ENCODE results near the gene DYRK1A. TPM values are rescaled to one million over a fixed set of nuclear protein-coding genes. Genes with fewer than 3 reads are reported as not detected.

The DYRK1A gene
- total RNA-seq, 1 experiment from 2014 or later: 35.5 TPM

DNA sequence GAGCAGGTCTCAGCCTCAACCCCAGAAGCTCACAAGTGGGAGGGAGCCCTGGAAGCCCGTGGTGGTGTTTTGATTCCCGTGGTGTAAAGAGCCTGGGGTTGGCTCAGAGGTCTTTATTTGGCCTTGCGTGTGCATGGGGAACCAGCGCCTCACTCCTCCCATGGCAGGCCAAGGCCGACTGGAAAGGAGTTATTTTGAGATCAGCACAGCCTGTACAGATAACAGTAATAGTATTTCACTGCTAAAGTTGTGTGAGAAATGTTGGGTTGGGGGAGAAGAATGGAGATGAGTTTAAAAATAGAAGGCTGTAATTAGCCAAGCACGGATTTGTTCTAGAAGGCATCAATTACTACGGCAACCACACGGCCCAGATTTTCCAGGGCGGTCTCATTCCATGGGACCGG, 186.5 kb downstream of the DYRK1A start:
- no peaks in the 10 kb centered on the region for H3K36me3 ChIP-seq (ENCODE audit: low read depth)
- H3K27me3 ChIP-seq (ENCODE audit: insufficient read depth, low read depth): no peaks in the 10 kb centered on the region
- H3K4me3 ChIP-seq: no peak overlapping the region
- H3K9me2 ChIP-seq (ENCODE audit: insufficient read depth): no peaks in the 10 kb centered on the region
- no peak overlapping the region for H2AFZ ChIP-seq
- ChIA-PET POLR2A (ENCODE audit: unreplicated experiment) (no interaction called here), CTCF (no interaction called here)
- no peaks in the 10 kb centered on the region for H3K4me1 ChIP-seq (replicated peaks; ENCODE audit: insufficient read depth)
- no peaks in the 10 kb centered on the region for H3K79me2 ChIP-seq (ENCODE audit: low read depth)
- no peak overlapping the region for H3K4me2 ChIP-seq
- H3F3A ChIP-seq (ENCODE audit: insufficient read depth, low read depth): no peaks in the 10 kb centered on the region
- H3K27ac ChIP-seq: no peak overlapping the region
- no TSS peak for BruUV-seq (replicated peaks)
- H4K20me1 ChIP-seq (ENCODE audit: insufficient read depth): no peaks in the 10 kb centered on the region
- H3K9me3 ChIP-seq (ENCODE audit: insufficient read depth, low read depth): no peaks in the 10 kb centered on the region
- intact Hi-C loops (cut with micrococcal nuclease; ENCODE audit: unreplicated experiment): no loop called here
- no peak for DNase-seq
- TF ChIP-seq, protein P1, sequence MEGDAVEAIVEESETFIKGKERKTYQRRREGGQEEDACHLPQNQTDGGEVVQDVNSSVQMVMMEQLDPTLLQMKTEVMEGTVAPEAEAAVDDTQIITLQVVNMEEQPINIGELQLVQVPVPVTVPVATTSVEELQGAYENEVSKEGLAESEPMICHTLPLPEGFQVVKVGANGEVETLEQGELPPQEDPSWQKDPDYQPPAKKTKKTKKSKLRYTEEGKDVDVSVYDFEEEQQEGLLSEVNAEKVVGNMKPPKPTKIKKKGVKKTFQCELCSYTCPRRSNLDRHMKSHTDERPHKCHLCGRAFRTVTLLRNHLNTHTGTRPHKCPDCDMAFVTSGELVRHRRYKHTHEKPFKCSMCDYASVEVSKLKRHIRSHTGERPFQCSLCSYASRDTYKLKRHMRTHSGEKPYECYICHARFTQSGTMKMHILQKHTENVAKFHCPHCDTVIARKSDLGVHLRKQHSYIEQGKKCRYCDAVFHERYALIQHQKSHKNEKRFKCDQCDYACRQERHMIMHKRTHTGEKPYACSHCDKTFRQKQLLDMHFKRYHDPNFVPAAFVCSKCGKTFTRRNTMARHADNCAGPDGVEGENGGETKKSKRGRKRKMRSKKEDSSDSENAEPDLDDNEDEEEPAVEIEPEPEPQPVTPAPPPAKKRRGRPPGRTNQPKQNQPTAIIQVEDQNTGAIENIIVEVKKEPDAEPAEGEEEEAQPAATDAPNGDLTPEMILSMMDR (conservative IDR thresholded peaks at IDR 0.05): no peak
- no peak for TF ChIP-seq EZH2 (IDR thresholded peaks at IDR 0.05; ENCODE audit: low read depth)

DNA sequence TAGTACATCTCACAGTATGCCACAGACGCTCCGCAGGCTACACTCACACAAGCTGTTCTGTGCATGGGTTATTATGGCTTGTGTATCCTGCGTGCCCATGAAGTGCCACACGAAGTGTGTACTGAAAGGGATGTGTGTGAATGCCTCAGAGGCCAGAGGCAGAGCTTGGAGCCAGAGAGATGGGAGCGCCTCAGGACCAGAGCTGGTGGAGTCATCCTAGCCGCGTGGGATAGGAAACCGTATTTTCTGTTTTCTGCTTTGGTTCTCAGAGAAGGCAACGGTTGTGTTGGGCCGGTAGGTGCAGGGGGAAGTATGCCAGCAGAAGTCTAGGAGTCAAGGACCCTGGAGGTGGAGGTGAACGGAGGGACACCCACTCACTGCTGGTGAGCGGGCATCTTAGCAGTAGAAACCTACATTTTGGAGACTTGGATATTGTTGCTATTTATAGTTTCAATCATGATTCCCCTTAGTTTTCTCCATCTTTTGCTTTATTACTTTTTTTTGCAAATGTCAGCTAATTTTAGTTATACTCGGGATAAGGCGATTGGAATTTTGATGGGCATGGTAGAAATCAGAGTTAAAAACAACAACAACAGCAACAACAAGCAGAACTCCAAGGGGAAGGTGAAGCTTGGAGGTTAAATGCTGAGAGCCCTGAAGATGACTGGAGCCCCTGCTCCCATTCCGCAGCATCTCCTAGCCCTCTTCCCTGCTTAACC, 188.2 kb downstream of the DYRK1A start:
- Histone ChIP-seq H3K79me2 (ENCODE audit: low read depth) (no peaks in the 10 kb centered on the region), H2AFZ (no peak overlapping the region), H3K4me3 (no peak overlapping the region), H3K27ac (no peak overlapping the region), H3K36me3 (ENCODE audit: low read depth) (no peaks in the 10 kb centered on the region), H3F3A (ENCODE audit: insufficient read depth, low read depth) (no peaks in the 10 kb centered on the region), H3K9me3 (ENCODE audit: insufficient read depth, low read depth) (no peaks in the 10 kb centered on the region), H3K4me1 (replicated peaks; ENCODE audit: insufficient read depth) (no peaks in the 10 kb centered on the region), H4K20me1 (ENCODE audit: insufficient read depth) (no peaks in the 10 kb centered on the region), H3K9me2 (ENCODE audit: insufficient read depth) (no peaks in the 10 kb centered on the region), H3K27me3 (ENCODE audit: insufficient read depth, low read depth) (no peaks in the 10 kb centered on the region), H3K4me2 (no peak overlapping the region)
- BruUV-seq (replicated peaks): no TSS peak
- TF ChIP-seq, protein P1 (conservative IDR thresholded peaks at IDR 0.05): no peak
- TF ChIP-seq EZH2 (IDR thresholded peaks at IDR 0.05; ENCODE audit: low read depth): no peak
- ChIA-PET CTCF (no interaction called here), POLR2A (ENCODE audit: unreplicated experiment) (interaction anchor here (0.7 kb wide), 1 partner anchor 9 kb away, joined by 3 read pairs; no protein-coding TSS in a partner anchor)
- DNase-seq: no peak
- intact Hi-C loops (cut with micrococcal nuclease; ENCODE audit: unreplicated experiment): no loop called here

DNA sequence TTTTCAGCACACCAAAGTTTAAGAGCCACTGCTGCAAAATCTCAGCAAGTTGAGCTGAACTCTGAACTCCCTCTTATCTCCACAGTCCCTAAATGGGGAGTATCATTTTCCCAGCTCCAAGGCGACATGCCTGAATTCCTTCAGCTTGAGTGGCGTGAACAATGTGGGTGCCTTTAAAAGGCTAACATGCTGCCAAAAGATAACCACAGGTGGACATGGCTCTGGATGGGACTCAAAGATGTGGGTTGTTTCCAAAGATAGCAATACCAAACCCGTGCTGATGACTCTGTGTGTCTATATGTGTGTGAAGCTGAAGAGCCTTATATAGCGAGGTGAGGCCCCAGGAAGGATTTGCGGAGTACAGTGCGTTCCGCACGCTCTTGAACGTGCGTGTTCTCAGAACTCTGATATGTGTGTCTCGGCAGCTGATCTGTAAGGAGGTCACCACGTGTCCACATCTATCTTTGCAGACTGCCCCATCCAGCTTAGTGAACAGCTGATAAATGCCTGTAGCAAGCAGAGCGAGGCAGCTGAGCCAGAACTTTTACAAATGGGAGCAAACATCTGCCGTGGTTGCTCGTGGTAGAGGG, 189.2 kb downstream of the DYRK1A start:
- H3K36me3 ChIP-seq (ENCODE audit: low read depth): no peaks in the 10 kb centered on the region
- ChIA-PET CTCF (interaction anchor here (0.6 kb wide), 1 partner anchor 143 kb away, joined by 3 read pairs; no protein-coding TSS in a partner anchor), POLR2A (ENCODE audit: unreplicated experiment) (interaction anchor here (0.7 kb wide), 1 partner anchor 8 kb away, joined by 3 read pairs; no protein-coding TSS in a partner anchor)
- no peaks in the 10 kb centered on the region for H3K4me1 ChIP-seq (replicated peaks; ENCODE audit: insufficient read depth)
- H3K79me2 ChIP-seq (ENCODE audit: low read depth): no peaks in the 10 kb centered on the region
- H4K20me1 ChIP-seq (ENCODE audit: insufficient read depth): no peaks in the 10 kb centered on the region
- intact Hi-C loops (cut with micrococcal nuclease; ENCODE audit: unreplicated experiment): no loop called here
- H3K27me3 ChIP-seq (ENCODE audit: insufficient read depth, low read depth): no peaks in the 10 kb centered on the region
- H3K27ac ChIP-seq: no peak overlapping the region
- no peak for TF ChIP-seq EZH2 (IDR thresholded peaks at IDR 0.05; ENCODE audit: low read depth)
- TF ChIP-seq, protein P1 (conservative IDR thresholded peaks at IDR 0.05): no peak
- no peak for DNase-seq
- H3F3A ChIP-seq (ENCODE audit: insufficient read depth, low read depth): no peaks in the 10 kb centered on the region
- H2AFZ ChIP-seq: no peak overlapping the region
- no TSS peak for BruUV-seq (replicated peaks)
- no peak overlapping the region for H3K4me3 ChIP-seq
- H3K9me2 ChIP-seq (ENCODE audit: insufficient read depth): no peaks in the 10 kb centered on the region
- no peak overlapping the region for H3K4me2 ChIP-seq
- no peaks in the 10 kb centered on the region for H3K9me3 ChIP-seq (ENCODE audit: insufficient read depth, low read depth)
